ENCODE results near the gene ZNF619. TPM values are rescaled to one million over a fixed set of nuclear protein-coding genes. Genes with fewer than 3 reads are reported as not detected.

The ZNF619 gene
- total and polyA plus RNA-seq, 9 of the 15 experiments (the other 6 are each of a cell fraction or from before 2014, with no cell fraction given): 1.3 to 9.1 (median 6.3) TPM

DNA sequence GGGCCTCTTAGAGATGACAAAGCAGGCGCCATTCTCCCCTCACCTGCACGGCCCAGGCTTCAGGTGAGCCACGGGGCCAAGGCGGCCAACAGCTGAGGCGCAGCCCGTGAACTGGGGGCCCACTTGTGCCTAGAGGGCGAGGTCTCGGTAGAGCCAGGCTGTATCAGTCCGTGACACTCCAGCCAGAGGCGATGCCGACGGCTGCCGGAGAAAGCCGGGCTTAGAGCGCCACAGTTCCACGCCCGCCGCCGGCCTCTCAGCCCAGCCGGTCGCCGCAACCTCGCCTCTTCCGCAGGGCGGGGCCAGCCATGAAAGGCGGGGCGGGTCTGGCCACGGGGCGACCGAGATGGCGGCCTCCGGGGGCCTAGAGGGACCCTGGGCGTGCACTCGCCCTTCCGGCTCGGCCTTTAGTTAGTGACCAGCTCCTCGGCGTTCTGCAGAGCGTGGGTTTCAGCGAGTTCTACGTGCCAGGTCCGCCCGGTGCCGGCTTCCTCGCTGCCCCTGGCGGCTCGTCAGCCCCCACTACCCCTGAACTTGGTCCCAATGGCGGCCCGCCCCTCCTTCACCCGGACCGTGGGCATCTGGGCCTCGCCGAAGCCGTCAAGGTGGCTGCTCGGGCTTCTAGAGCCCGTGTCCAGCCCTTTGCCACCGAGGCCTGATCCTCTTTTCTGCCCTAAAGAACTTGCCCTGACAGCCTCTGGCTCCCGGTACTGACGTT, 47.8 kb downstream of the ZNF619 start, which contains the start of gene ZNF621 (continued):
- TF ChIP-seq BRCA1 (IDR thresholded peaks at IDR 0.05) (no peak), BRCA1 (CRISPR knock-in tag; IDR thresholded peaks at IDR 0.05) (no peak), RBM17 (IDR thresholded peaks at IDR 0.05; ENCODE audit: borderline replicate concordance, low read depth, low read length) (no peak), ZEB2 (IDR thresholded peaks at IDR 0.05) (peak; percentile 97), NFRKB (IDR thresholded peaks at IDR 0.05; ENCODE audit: low read depth) (peak; percentile 94), MCM7 (IDR thresholded peaks at IDR 0.05) (no peak), POLR2B (IDR thresholded peaks at IDR 0.05; ENCODE audit: low read depth, partially characterized antibody) (peak; percentile 95), NFYB (IDR thresholded peaks at IDR 0.05; ENCODE audit: extremely low read depth, insufficient read length) (no peak), RAD51 (IDR thresholded peaks at IDR 0.05; ENCODE audit: borderline replicate concordance, low read depth) (peak; percentile 15; the same call in 1 of the 2 replicates), KAT8 (IDR thresholded peaks at IDR 0.05; ENCODE audit: low read depth) (no peak; the same call in 1 of the 2 replicates), NCOA4 (IDR thresholded peaks at IDR 0.05; ENCODE audit: partially characterized antibody) (no peak), ZNF140 (CRISPR knock-in tag; IDR thresholded peaks at IDR 0.05) (no peak)
- TF ChIP-seq, protein P1, sequence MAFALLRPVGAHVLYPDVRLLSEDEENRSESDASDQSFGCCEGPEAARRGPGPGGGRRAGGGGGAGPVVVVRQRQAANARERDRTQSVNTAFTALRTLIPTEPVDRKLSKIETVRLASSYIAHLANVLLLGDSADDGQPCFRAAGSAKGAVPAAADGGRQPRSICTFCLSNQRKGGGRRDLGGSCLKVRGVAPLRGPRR (CRISPR knock-in tag; IDR thresholded peaks at IDR 0.05): no peak
- TF ChIP-seq, protein P2, sequence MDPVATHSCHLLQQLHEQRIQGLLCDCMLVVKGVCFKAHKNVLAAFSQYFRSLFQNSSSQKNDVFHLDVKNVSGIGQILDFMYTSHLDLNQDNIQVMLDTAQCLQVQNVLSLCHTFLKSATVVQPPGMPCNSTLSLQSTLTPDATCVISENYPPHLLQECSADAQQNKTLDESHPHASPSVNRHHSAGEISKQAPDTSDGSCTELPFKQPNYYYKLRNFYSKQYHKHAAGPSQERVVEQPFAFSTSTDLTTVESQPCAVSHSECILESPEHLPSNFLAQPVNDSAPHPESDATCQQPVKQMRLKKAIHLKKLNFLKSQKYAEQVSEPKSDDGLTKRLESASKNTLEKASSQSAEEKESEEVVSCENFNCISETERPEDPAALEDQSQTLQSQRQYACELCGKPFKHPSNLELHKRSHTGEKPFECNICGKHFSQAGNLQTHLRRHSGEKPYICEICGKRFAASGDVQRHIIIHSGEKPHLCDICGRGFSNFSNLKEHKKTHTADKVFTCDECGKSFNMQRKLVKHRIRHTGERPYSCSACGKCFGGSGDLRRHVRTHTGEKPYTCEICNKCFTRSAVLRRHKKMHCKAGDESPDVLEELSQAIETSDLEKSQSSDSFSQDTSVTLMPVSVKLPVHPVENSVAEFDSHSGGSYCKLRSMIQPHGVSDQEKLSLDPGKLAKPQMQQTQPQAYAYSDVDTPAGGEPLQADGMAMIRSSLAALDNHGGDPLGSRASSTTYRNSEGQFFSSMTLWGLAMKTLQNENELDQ (CRISPR knock-in tag; IDR thresholded peaks at IDR 0.05; ENCODE audit: borderline replicate concordance): no peak

All from K562 (cell line).